Naive thymus-derived CD4-positive, alpha-beta T cell (primary cell): Measurements from ENCODE around the gene FBXO47. TPM values are rescaled to one million over a fixed set of nuclear protein-coding genes. Genes with fewer than 3 reads are reported as not detected.
"Not testable (repeated sequence)": the region's sequence is repeated elsewhere in the genome, so short reads cannot be mapped to it uniquely, and the experiment has no call there.

Experiments
- ATAC-seq: fragments of 150-1000 bp; cut with Tn5 transposase; 2 replicates; pipeline ENCODE4 v1.10.0; 2021; ENCODE audit warnings: mild to moderate bottlenecking, moderate library complexity
- CTCF ChIA-PET: fragments of 350-600 bp; sonication (Branson Sonifier 250); formaldehyde crosslinking; loops from one replicate; lab custom pipeline; 2021; ENCODE audit warnings: antibody characterized with exemption; lab: Charles Lee
- POLR2A ChIA-PET: fragments of 350-600 bp; sonication (Branson Sonifier 250); formaldehyde crosslinking; loops from one replicate; lab custom pipeline; 2021; ENCODE audit warnings: antibody characterized with exemption, inconsistent platforms; lab: Charles Lee
- DNase-seq, 9 donors: peaks; one replicate each; pipeline versions ENCODE4 v3.0.0 to v3.0.0-alpha.2; 2020 to 2022; ENCODE audit warnings: mixed read lengths in 1 of 9
- H3K27ac ChIP-seq: one replicate; pipeline ENCODE4 v1.7.0; 2013; ENCODE audit warnings: mild to moderate bottlenecking, low read depth, low read length, moderate library complexity
- H3K27me3 ChIP-seq, 2 donors: one replicate each; pipeline ENCODE4 v1.7.0; 2013; ENCODE audit warnings: low read length in 2 of 2, mild to moderate bottlenecking in 2 of 2, moderate library complexity in 2 of 2; ENCODE audit not compliant: control insufficient read depth in 2 of 2, insufficient read depth in 2 of 2
- H3K36me3 ChIP-seq, 3 experiments: 1 replicate in 2 of 3; 2 replicates in 1 of 3; pipeline ENCODE4 v1.7.0; 2013; ENCODE audit warnings: low read length in 3 of 3, mild to moderate bottlenecking in 3 of 3, moderate library complexity in 1 of 3; ENCODE audit not compliant: insufficient read depth in 3 of 3, control insufficient read depth in 2 of 3
- H3K4me1 ChIP-seq, 2 donors: one replicate each; pipeline ENCODE4 v1.7.0; 2013; ENCODE audit warnings: low read length in 2 of 2, mild to moderate bottlenecking in 2 of 2, moderate library complexity in 1 of 2; ENCODE audit not compliant: control insufficient read depth in 2 of 2, insufficient read depth in 2 of 2
- H3K4me3 ChIP-seq: 2 replicates; pipeline ENCODE4 v1.7.0; 2013; ENCODE audit warnings: mild to moderate bottlenecking, low read length
- H3K9me3 ChIP-seq, 3 experiments: 1 replicate in 2 of 3; 2 replicates in 1 of 3; pipeline ENCODE4 v1.7.0; 2013; ENCODE audit warnings: low read length in 3 of 3; ENCODE audit not compliant: control insufficient read depth in 2 of 3
- H3K27ac Mint-ChIP-seq, 9 donors: one replicate each; pipeline ENCODE4 v1.8.0; 2020 to 2022; ENCODE audit warnings: mixed read lengths in 9 of 9, mild to moderate bottlenecking in 8 of 9, moderate library complexity in 5 of 9, inconsistent platforms in 2 of 9
- H3K27me3 Mint-ChIP-seq, 5 donors: one replicate each; pipeline ENCODE4 v1.8.0; 2021 to 2022; ENCODE audit warnings: mixed read lengths in 5 of 5, mild to moderate bottlenecking in 1 of 5
- H3K36me3 Mint-ChIP-seq, 5 donors: one replicate each; pipeline ENCODE4 v1.8.0; 2020 to 2022; ENCODE audit warnings: mixed read lengths in 5 of 5, mild to moderate bottlenecking in 3 of 5, inconsistent platforms in 1 of 5
- H3K4me1 Mint-ChIP-seq, 7 donors: one replicate each; pipeline ENCODE4 v1.8.0; 2020 to 2022; ENCODE audit warnings: mixed read lengths in 7 of 7, mild to moderate bottlenecking in 3 of 7, inconsistent platforms in 1 of 7
- H3K4me3 Mint-ChIP-seq, 10 donors: one replicate each; pipeline ENCODE4 v1.8.0; 2020 to 2022; ENCODE audit warnings: mild to moderate bottlenecking in 10 of 10, mixed read lengths in 10 of 10, moderate library complexity in 6 of 10, inconsistent platforms in 2 of 10
- H3K9me3 Mint-ChIP-seq, 11 donors: one replicate each; pipeline ENCODE4 v1.8.0; 2020 to 2022; ENCODE audit warnings: mixed read lengths in 11 of 11, mild to moderate bottlenecking in 4 of 11, inconsistent platforms in 1 of 11, moderate library complexity in 1 of 11
- intact Hi-C, 2 donors: fragments of 100-400 bp; cut with micrococcal nuclease; formaldehyde crosslinking; loops; one replicate each; pipeline ENCODE4 v1.15.1; 2023
- polyA plus RNA-seq, 2 donors: library from polyadenylated mRNA; unstranded; fragments of 300-500 nt; fragmentation: Illumina TruSeq; gene quantifications; one replicate each; pipeline ENCODE4 v1.2.3, GENCODE V29; 2021
- total RNA-seq, 6 experiments: library from RNA in 5 of 6; stranded (reverse) in 5 of 6; gene quantifications; 1 replicate in 5 of 6; 2 replicates in 1 of 6; pipeline ENCODE4 v1.2.3 and lab custom pipeline; 2021 to 2026

The FBXO47 gene
- total and polyA plus RNA-seq, 7 experiments from 2014 or later: not detected

GRCh38 chr17:38939987-38940386, 27.2 kb downstream of the FBXO47 start:
- peak overlapping the region in 1 of 9 donors; percentile 53 for H3K27ac Mint-ChIP-seq
- ChIA-PET CTCF (interaction anchor here (0.5 to 0.6 kb wide), 2 partner anchors 235 to 267 kb away, joined by 3 to 4 read pairs; no protein-coding TSS in a partner anchor), POLR2A (interaction anchor here (0.6 kb wide), 1 partner anchor 381 kb away, joined by 7 read pairs; no protein-coding TSS in a partner anchor)
- Histone ChIP-seq H3K27me3 (no peaks in the 10 kb centered on the region), H3K9me3 (no peaks in the 10 kb centered on the region), H3K4me3 (no peak overlapping the region), H3K27ac (no peak overlapping the region), H3K4me1 (no peaks in the 10 kb centered on the region), H3K36me3 (no peaks in the 10 kb centered on the region)
- H3K36me3 Mint-ChIP-seq: no peaks in the 10 kb centered on the region
- DNase-seq (no peak), ATAC-seq (no peak)
- H3K9me3 Mint-ChIP-seq: no peaks in the 10 kb centered on the region
- peaks cover 0 to 8% (median 0%) of the 10 kb centered on the region in 7 donors for H3K4me1 Mint-ChIP-seq
- peaks cover 0 to 19% (median 0%) of the 10 kb centered on the region in 5 donors for H3K27me3 Mint-ChIP-seq
- no peak overlapping the region for H3K4me3 Mint-ChIP-seq
- intact Hi-C loops: no loop called here

DNA sequence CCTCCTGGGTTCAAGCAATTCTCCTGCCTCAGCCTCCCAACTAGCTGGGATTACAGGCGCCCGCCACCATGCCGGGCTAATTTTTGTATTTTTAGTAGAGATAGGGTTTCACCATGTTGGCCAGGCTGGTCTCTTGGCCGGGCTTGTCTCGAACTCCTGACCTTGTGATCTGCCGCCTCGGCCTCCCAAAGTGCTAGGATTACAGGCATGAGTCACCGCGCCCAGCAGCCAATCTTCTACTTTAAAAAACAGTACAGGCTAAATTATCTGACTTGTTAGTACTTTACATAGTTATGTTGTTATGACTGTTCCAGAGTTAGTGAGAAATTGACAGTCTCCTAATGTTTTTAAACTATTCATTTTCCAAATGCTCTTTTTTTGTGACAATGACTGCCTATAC, 33.2 kb downstream of the FBXO47 start:
- peaks cover 0 to 35% (median 0%) of the 10 kb centered on the region in 5 donors for H3K27me3 Mint-ChIP-seq
- H3K36me3 Mint-ChIP-seq, H3K27me3 ChIP-seq, H3K4me1 ChIP-seq, H3K4me1 Mint-ChIP-seq, H3K9me3 Mint-ChIP-seq, DNase-seq, H3K4me3 Mint-ChIP-seq, POLR2A ChIA-PET, H3K9me3 ChIP-seq, H3K27ac Mint-ChIP-seq, H3K4me3 ChIP-seq, H3K27ac ChIP-seq, intact Hi-C loops, H3K36me3 ChIP-seq, ATAC-seq: not testable (repeated sequence)
- CTCF ChIA-PET: interaction anchor here (1.2 kb wide), 1 partner anchor 9 kb away, joined by 3 read pairs; no protein-coding TSS in a partner anchor

- H3K4me3 Mint-ChIP-seq, POLR2A ChIA-PET, H3K4me1 ChIP-seq, CTCF ChIA-PET, H3K9me3 ChIP-seq, H3K27ac Mint-ChIP-seq, ATAC-seq, H3K36me3 Mint-ChIP-seq, H3K36me3 ChIP-seq, intact Hi-C loops, H3K27me3 ChIP-seq, H3K27ac ChIP-seq, H3K4me3 ChIP-seq, H3K9me3 Mint-ChIP-seq: not testable (repeated sequence)
- peak in 1 of 9 donors; percentile 10 for DNase-seq
- H3K27me3 Mint-ChIP-seq: peaks cover 0 to 23% (median 0%) of the 10 kb centered on the region in 5 donors
- peaks cover 11 to 14% (median 14%) of the 10 kb centered on the region in 7 donors for H3K4me1 Mint-ChIP-seq
Measured at GRCh38 chr17:38930782-38931181, 36.4 kb downstream of the FBXO47 start.

DNA sequence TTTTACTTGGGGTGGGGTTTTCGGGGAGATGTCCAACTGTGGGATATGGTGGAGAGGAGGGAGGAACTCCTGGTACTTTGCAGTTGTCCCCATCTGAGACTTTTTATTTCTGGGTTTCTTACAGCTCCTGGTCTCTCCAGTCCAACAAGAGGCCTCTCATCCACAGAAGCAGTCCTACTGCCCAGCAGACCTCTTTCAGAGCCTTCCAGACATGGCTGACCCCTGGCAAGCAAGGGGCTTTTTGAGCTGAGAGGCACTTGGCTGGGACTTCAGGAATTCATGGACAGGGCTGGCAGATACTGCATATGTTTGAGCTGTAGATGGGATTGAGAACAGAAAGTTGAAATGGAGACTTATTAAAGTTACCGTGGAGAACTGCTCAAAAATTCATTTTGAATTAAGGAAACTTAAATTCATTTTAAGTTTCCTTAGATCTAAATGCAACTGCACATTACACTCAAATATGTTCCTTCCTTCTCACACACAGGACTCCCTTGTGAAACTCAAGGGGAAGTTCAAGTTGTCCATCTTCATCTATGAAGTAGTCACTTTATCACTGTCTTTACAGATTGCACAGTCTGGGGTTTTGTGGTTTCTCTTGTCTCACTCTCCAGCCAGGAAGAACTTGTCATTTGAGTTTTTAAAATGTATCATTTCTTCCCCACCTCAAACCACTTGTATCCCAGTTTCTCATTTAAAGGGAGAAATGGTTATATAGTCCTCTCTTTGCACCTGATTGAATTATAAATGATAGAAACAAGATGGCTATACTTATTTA, 40.7 kb downstream of the FBXO47 start:
- Mint-ChIP-seq H3K4me3 (peak overlapping the region in 6 of 10 donors; percentile 3 to 67 (median 30)), H3K36me3 (peaks cover 0 to 9% (median 0%) of the 10 kb centered on the region in 5 donors), H3K27ac (peak overlapping the region in 8 of 9 donors; percentile 4 to 82 (median 64)), H3K4me1 (peaks cover 26 to 38% (median 31%) of the 10 kb centered on the region in 7 donors), H3K9me3 (peaks cover 0 to 2% (median 0%) of the 10 kb centered on the region in 11 donors), H3K27me3 (no peaks in the 10 kb centered on the region)
- DNase-seq (peak in 1 of 9 donors; percentile 17), ATAC-seq (peak; percentile 77)
- ChIA-PET CTCF (interaction anchor here (0.6 to 2.8 kb wide), 2 partner anchors 35 to 57 kb away, joined by 3 to 12 read pairs; no protein-coding TSS in a partner anchor), POLR2A (interaction anchor here (0.6 to 1.1 kb wide), 4 partner anchors 23 to 72 kb away, joined by 3 to 5 read pairs (median 3); no protein-coding TSS in a partner anchor)
- H3K4me3 ChIP-seq: no peak overlapping the region
- no peak overlapping the region for H3K27ac ChIP-seq
- peaks cover 12 to 14% of the 10 kb centered on the region in 2 donors for H3K4me1 ChIP-seq
- no peaks in the 10 kb centered on the region for H3K27me3 ChIP-seq
- no peaks in the 10 kb centered on the region for H3K9me3 ChIP-seq
- H3K36me3 ChIP-seq: no peaks in the 10 kb centered on the region
- intact Hi-C loops: loop anchor here in 1 of 2 donors (5.0 kb wide), 1 partner anchor 54 kb away; the partner anchor contains the start of gene LASP1

DNA sequence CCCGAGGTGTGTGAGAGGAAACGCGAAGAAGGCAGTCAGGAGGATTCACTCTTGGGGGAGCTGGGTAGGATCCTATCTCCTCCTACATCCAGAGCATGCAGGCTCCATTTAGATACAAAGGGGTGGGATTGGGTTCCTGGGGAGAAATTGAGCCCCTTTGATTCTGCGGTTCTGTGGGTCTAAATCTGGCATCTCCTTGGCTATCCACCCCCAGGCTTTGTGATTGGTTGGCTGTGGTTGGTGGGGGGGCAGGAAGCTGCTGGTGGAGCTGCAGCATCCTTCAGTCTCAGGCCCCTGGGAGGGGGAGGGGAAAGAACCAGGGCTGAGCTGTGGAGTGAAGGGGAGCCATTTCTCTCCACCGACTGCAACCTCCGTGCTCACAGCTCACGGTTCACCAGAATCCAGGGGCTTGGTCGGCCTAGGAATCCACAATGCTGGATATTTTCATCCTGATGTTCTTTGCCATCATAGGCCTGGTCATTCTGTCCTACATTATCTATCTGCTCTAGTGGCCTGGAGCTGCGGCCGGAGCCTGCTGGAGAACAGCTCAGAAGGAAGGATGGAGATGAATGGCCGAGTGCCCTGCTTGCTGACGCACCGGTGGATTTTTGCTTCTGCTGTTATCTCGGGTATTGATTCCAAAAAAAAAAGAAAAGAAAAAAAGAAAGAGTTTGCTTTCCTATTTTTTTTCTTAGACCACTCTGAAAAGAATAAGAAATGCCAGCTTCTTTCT, 41.8 kb downstream of the FBXO47 start, which contains the start of gene LASP1NB:
TSS of gene LASP1NB (plus strand) at position 352 of the 733 bp plus-strand sequence.
- intact Hi-C loops: loop anchor here (2.0 to 5.0 kb wide), 4 partner anchors 27 to 55 kb away; partner anchors contain the start of genes LASP1 (in 2 of the 2) and FBXO47 (in 1 of the 2)
- H3K4me3 ChIP-seq: no peak within 1 kb of the TSS
- Mint-ChIP-seq H3K4me1 (peaks cover 28 to 40% (median 31%) of the 10 kb centered on the region in 7 donors), H3K36me3 (peaks cover 0 to 9% (median 0%) of the 10 kb centered on the region in 5 donors), H3K4me3 (peak within 1 kb of the TSS; percentile 34 to 76 (median 56)), H3K27ac (peak within 1 kb of the TSS; percentile 28 to 87 (median 79)), H3K27me3 (no peaks in the 10 kb centered on the region), H3K9me3 (peaks cover 0 to 2% (median 0%) of the 10 kb centered on the region in 11 donors)
- POLR2A ChIA-PET: interaction anchor here (0.6 to 1.9 kb wide), 8 partner anchors 27 to 228 kb away, joined by 3 to 7 read pairs (median 6); partner anchors contain the start of gene LASP1
- DNase-seq (peak in 8 of 9 donors; percentile 30 to 68 (median 54)), ATAC-seq (peak; percentile 44)
- H3K27me3 ChIP-seq: no peaks in the 10 kb centered on the region
- no peaks in the 10 kb centered on the region for H3K9me3 ChIP-seq
- H3K27ac ChIP-seq: no peak within 1 kb of the TSS
- peaks cover 12 to 14% of the 10 kb centered on the region in 2 donors for H3K4me1 ChIP-seq
- CTCF ChIA-PET: interaction anchor here (0.6 to 2.8 kb wide), 7 partner anchors 11 to 226 kb away, joined by 3 to 12 read pairs (median 3); partner anchors contain the start of gene PLXDC1
- peaks cover 0 to 4% (median 0%) of the 10 kb centered on the region in 3 experiments for H3K36me3 ChIP-seq
